Fibroblast of the aortic adventitia (primary cell): ENCODE measurements around the gene STXBP1. TPM values are rescaled to one million over a fixed set of nuclear protein-coding genes. Genes with fewer than 3 reads are reported as not detected.

Experiments used
- DNase-seq: peaks from one replicate; pipeline ENCODE4 v3.0.0-alpha.2; 2010; ENCODE audit warnings: low read depth
- H3K4me3 ChIP-seq: 2 replicates; pipeline ENCODE4 v1.5.1; 2011; ENCODE audit warnings: low read depth, mild to moderate bottlenecking, control low read depth, low read length, moderate library complexity
- CTCF ChIP-seq: IDR thresholded peaks from 2 replicates; pipeline ENCODE4 v1.5.1; 2011; ENCODE audit warnings: mild to moderate bottlenecking, low read length, control low read depth, inconsistent platforms; ENCODE audit not compliant: insufficient read depth
- total RNA-seq: library from RNA; depleted of rRNA; stranded (reverse); fragments of >200 nt; gene quantifications from 2 replicates; pipeline ENCODE4 v1.2.3, GENCODE V29; 2012; ENCODE audit warnings: low replicate concordance

Gene STXBP1
- total RNA-seq, 1 donor = 25.5 TPM

GRCh38 chr9:127741831-127742434 is 129.9 kb downstream of the STXBP1 start:
- DNase-seq = no peak
- H3K4me3 ChIP-seq = no peak overlapping the region
- TF ChIP-seq CTCF = no peak

Other genes with a start within 250 kb of the STXBP1 start
- gene SLC2A8, start 215.1 kb upstream of the STXBP1 start, total RNA-seq = 5.5 TPM in 1 of 2 replicates, not detected in the other
- gene ZNF79, start 187.9 kb upstream of the STXBP1 start, total RNA-seq = 10.2 and 21.0 TPM in 2 replicates
- 511 and 2,619 TPM in 2 replicates for gene RPL12, start 160.9 kb upstream of the STXBP1 start, total RNA-seq
- gene LRSAM1, start 160.8 kb upstream of the STXBP1 start, total RNA-seq = 12.9 and 15.3 TPM in 2 replicates
- 0.09 TPM in 1 of 2 replicates, not detected in the other for gene CFAP157, start 94.7 kb downstream of the STXBP1 start, total RNA-seq
- 13.2 and 17.2 TPM in 2 replicates for gene PTRH1, start 103.4 kb downstream of the STXBP1 start, total RNA-seq
- not detected in 2 replicates for gene TTC16, start 103.8 kb downstream of the STXBP1 start, total RNA-seq
- gene TOR2A, start 123.0 kb downstream of the STXBP1 start, total RNA-seq = 1.2 and 4.8 TPM in 2 replicates
- gene SH2D3C, start 166.4 kb downstream of the STXBP1 start, total RNA-seq = 0.18 and 6.0 TPM in 2 replicates
- 25.4 and 51.5 TPM in 2 replicates for gene CDK9, start 173.8 kb downstream of the STXBP1 start, total RNA-seq
- 33.9 and 61.5 TPM in 2 replicates for gene FPGS, start 190.6 kb downstream of the STXBP1 start, total RNA-seq
- 15.8 and 62.0 TPM in 2 replicates for gene ENG, start 242.4 kb downstream of the STXBP1 start, total RNA-seq